HUES6 (cell line): ENCODE measurements around the gene CXXC5.

Experiments
- H3K27ac ChIP-seq: 2 replicates; pipeline ENCODE4 v1.7.0; 2013; ENCODE audit warnings: low read depth, mild to moderate bottlenecking, low read length, inconsistent platforms
- H3K27me3 ChIP-seq: 2 replicates; pipeline ENCODE4 v1.6.1; 2013; ENCODE audit warnings: low read length; ENCODE audit not compliant: control insufficient read depth, insufficient read depth
- H3K36me3 ChIP-seq: 2 replicates; pipeline ENCODE4 v1.6.1; 2013; ENCODE audit warnings: low read length; ENCODE audit not compliant: control insufficient read depth, insufficient read depth
- H3K4me1 ChIP-seq: 2 replicates; pipeline ENCODE4 v1.6.1; 2013; ENCODE audit warnings: low read length; ENCODE audit not compliant: control insufficient read depth, insufficient read depth
- H3K4me3 ChIP-seq: 2 replicates; pipeline ENCODE4 v1.5.1; 2013; ENCODE audit warnings: low read depth, low read length
- H3K9ac ChIP-seq: one replicate; pipeline ENCODE4 v1.6.1; 2013; ENCODE audit warnings: mild to moderate bottlenecking, low read length
- H3K9me3 ChIP-seq: 2 replicates; pipeline ENCODE4 v1.6.1; 2013; ENCODE audit warnings: low read depth, low read length; ENCODE audit not compliant: control insufficient read depth, insufficient read depth

CXXC5 gene

DNA sequence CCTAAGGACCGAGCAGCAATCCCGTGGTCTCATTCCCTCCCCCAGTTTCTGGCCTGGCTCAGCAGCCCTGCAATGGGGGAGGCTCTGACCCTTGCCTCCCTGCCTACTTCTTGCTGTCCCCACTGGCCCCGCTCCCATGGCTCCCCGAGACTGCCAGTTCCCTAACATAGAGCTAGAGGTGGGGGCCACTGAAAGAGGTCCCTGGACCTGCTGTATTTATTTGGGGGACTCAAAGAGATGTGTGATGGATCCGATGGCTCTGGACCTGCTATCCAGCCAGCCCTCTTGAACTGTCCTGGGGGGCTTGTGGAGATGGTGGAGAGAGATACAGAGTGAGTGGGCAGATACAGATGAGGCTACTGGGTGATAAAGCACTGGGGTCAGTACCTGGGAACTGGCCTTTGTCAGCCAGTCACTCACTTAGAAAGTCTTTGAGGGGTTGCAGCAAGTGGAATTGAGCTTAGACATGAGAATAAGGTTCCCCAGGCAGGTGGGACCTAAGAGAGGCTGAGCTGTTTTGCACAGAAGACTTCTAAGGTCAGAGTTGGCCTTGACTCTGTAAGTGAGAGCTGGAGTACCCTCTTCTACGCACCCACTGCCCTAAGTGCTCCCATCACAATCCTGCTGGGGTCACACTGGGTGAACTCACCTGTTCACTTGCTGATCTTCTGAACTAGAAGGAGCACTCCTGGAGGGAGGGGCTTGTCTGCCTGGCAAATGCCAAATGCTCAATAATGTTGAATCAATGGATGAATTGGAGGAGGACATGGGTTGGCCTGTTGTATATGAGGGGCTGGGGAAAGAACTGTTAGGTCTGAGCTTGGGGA, 42.9 kb downstream of the CXXC5 start:
- no peak overlapping the region for H3K27ac ChIP-seq
- H3K9ac ChIP-seq = peak overlapping the region; percentile 15

DNA sequence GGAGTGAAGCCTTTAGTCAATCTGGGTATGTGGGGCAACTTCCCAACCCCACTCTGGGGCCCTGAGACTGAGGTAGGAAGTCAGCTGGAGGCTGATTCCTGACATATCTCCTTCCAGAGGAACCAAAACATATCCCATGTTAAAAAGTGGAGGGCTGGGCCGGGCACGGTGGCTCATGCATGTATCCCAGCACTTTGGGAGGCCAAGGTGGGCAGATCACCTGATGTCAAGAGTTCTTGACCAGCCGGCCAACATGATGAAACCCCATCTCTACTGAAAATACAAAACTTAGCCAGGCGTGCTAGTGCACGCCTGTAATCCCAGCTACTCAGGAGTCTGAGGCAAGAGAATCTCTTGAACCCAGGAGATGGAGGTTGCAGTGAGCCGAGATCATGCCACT, 44.0 kb downstream of the CXXC5 start:
- no peak overlapping the region for H3K27ac ChIP-seq
- peaks cover 65% of the 10 kb centered on the region for H3K4me1 ChIP-seq
- H3K36me3 ChIP-seq = no peaks in the 10 kb centered on the region

More for the DNA sequence above, 42.9 kb downstream of the CXXC5 start:
- Histone ChIP-seq H3K27me3 (no peaks in the 10 kb centered on the region), H3K4me1 (peaks cover 65% of the 10 kb centered on the region), H3K4me3 (no peak overlapping the region), H3K36me3 (peaks cover 7% of the 10 kb centered on the region; the same call in 1 of the 2 replicates), H3K9me3 (no peaks in the 10 kb centered on the region)

DNA sequence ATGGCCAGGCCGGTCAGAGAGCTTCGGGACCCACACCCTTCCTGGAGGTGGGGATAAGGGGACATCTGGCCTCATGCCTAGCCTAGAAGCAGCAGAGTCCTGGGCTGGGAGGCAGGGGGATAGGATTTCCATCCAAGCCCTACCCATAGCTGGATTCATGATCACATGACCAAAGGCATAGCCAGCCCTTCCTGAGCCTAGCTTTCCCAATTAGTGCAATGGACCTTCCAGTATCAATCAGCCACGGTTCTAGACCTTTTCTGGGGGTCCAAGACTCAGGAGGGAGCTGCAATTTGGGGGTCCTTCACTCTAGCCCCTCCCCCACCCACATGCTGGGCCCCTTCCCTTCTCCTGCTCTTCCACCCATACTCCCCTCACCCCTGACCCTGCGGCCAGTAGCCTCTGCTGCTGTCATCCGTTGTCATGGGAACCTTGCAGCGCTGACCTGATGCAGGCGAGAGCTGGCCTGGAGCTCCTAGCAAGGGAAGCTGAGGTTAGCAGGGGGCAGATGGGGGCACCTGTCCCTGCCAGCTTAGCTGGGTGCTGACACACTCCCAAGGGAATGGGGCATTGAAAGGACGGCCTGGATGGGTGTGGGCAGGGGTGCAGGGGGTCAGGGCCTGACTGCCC, 44.6 kb downstream of the CXXC5 start:
- H3K9me3 ChIP-seq = no peaks in the 10 kb centered on the region
- H3K36me3 ChIP-seq = no peaks in the 10 kb centered on the region
- no peaks in the 10 kb centered on the region for H3K27me3 ChIP-seq
- no peak overlapping the region for H3K9ac ChIP-seq
- no peak overlapping the region for H3K4me3 ChIP-seq
- peaks cover 63% of the 10 kb centered on the region for H3K4me1 ChIP-seq
- no peak overlapping the region for H3K27ac ChIP-seq

More for the DNA sequence above, 44.0 kb downstream of the CXXC5 start:
- Histone ChIP-seq H3K9ac (no peak overlapping the region), H3K9me3 (no peaks in the 10 kb centered on the region), H3K4me3 (no peak overlapping the region), H3K27me3 (no peaks in the 10 kb centered on the region)

DNA sequence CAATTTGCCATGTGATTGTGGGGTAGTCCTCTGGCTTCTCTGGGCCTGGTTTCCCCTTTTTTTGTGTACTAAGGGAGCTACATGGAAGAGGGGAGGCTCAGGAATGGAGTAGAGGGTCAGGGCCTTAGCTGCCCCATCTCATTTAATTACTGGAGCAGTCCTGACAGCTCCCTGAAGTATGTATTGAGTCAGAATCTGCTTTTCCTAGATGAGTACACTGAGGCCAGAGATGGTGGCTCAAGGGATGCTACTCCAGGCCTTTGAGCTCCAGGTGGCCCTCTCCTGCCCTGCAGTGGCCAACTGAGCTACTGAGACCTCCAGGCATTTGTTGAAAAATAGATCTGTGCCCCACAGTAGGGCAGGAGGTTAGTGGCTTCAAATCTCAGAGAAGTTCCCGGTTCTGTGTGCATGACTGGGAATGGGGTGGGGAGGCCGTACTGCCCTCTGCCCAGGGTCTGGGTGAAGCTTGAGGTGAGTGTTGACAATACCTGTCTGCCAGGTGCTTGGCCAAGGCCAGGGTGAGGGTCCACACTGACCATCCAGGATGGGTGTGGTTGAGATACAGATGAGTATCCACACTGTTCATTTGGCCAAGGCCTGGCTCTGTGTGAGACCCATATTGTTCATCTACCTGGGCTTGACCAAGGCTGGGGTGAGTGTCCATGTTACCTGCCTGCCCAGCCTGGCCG, 45.7 kb downstream of the CXXC5 start:
- no peak overlapping the region for H3K27ac ChIP-seq
- H3K9me3 ChIP-seq = no peaks in the 10 kb centered on the region
- peaks cover 63% of the 10 kb centered on the region for H3K4me1 ChIP-seq
- H3K36me3 ChIP-seq = no peaks in the 10 kb centered on the region
- H3K27me3 ChIP-seq = no peaks in the 10 kb centered on the region
- no peak overlapping the region for H3K4me3 ChIP-seq
- no peak overlapping the region for H3K9ac ChIP-seq

DNA sequence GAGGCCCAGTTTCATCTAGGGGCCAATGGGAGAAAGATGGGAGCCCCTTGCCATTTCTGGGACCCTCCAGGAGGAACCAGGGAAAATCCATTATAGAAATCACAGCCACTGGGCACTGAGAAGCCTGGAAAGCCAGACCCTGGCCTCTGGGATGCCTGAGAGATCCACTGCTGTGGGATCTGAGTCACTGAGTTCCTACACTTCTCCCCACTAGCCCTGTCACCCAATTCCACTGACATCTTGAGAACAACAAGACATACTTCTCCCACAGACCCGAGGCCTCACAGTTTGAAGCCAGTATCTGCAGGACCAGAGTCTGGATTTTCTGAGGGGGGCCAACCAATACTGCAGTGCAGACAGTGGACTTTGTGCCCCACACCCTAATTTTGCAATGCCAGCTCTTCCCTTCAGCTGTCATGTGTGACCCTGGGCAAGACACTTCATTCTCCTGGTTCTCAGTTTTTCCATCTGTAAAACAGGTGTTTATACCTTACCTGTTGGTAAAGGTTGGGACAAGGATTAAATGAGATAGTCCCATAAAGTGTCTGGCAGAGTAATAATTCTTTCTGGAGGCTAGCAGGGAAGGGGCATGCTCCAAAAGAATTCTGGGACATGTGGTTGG, 46.5 kb downstream of the CXXC5 start:
- no peaks in the 10 kb centered on the region for H3K27me3 ChIP-seq
- peaks cover 62% of the 10 kb centered on the region for H3K4me1 ChIP-seq
- no peaks in the 10 kb centered on the region for H3K9me3 ChIP-seq
- no peaks in the 10 kb centered on the region for H3K36me3 ChIP-seq
- H3K4me3 ChIP-seq = no peak overlapping the region
- no peak overlapping the region for H3K9ac ChIP-seq
- no peak overlapping the region for H3K27ac ChIP-seq

DNA sequence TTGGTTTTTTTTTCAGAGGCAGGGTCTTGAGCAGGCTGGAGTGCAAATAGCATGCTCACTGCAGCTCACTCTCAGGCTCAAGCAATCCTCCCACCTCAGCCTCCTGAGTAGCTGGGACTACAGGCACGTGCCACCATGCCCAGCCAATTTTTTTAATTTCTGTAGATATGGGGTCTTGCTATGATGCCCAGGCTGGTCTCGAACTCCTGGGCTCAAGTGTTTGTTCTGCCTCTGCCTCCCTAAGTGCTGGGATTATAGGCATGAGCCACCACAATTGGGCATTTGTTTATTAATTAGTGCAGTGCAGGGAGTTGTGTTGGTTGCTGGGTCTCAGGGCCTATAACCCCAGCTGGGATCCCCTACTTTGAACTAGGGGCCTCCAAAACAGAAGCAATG, 47.0 kb downstream of the CXXC5 start:
- H3K4me3 ChIP-seq = no peak overlapping the region
- H3K27ac ChIP-seq = no peak overlapping the region
- no peaks in the 10 kb centered on the region for H3K9me3 ChIP-seq
- no peaks in the 10 kb centered on the region for H3K27me3 ChIP-seq
- no peaks in the 10 kb centered on the region for H3K36me3 ChIP-seq
- no peak overlapping the region for H3K9ac ChIP-seq
- peaks cover 57% of the 10 kb centered on the region for H3K4me1 ChIP-seq

DNA sequence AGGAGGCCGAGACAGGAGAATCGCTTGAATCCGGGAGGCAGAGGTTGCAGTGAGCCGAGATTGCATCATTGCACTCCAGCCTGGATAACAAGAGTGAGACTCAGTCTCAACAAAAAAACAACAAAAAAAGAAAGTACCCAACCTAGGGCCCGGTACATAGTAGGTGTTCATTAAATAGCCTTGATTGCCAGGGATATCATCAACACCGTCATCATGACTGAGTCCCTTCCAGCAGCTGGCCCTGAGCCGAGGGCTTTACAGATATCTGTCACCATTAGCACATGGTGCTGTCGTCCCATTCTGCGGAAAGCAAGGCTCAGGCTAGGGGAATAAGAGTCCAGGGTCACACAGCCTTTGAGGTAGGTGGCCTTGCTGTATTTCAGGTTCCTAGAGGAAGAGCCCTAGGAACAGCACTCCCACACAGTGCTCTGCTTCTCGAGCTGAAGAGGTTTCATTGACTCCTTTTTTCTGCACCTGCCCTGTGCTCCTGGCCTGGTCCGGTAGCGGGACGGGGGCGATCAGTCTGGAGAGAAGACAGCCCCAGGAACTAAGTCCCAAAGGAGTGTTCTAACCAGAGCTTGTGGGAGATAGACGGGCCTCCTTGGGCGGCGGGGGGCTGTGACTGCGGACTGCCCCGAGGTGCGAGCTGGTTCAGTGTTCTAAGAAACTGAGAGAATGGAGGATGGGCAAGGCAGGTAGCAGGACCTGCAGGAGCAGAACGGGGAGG, 48.2 kb downstream of the CXXC5 start:
- Histone ChIP-seq H3K9me3 (no peaks in the 10 kb centered on the region), H3K9ac (peak overlapping the region; percentile 68), H3K36me3 (no peaks in the 10 kb centered on the region), H3K4me3 (peak overlapping the region; percentile 52), H3K27ac (peak overlapping the region; percentile 94; the same call in 1 of the 2 replicates), H3K4me1 (peaks cover 56% of the 10 kb centered on the region), H3K27me3 (no peaks in the 10 kb centered on the region)

DNA sequence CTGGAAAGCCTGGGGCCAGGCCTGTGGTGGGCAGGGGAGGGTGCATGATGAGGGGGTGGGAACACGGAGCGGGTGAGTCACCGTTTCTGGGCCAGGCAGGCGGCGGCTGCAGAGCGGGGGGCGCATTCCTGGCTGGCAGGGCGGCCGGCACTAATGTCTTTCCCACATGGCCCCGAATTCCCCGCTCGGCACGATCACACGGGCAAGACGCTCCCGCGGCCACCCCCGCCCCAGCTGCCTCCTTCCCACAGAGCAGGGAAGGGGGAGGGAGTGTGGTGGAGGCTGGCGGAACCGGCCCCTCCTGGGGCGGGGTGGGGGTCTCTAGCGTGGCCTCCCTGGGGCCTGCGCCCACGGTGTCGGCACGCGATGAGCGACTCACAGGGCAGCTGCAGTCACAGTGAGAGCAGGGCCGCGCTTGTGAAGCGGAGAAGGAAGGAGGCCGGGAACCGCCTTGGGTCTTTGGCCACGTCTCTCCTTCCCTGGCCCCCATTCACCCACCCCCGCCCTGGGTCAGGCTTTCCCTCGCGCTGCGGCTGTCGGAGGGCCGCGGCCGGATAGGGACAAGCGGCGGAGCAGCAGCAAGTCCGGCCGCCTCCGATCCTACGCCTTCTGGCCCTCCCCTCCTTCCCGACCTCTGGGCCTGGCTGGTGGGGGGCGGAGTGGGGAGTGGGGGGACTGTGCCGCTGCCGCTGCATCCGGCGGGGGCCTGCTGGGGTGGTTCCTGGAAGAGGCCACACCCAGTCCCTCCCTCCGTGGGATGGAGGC, 48.9 kb downstream of the CXXC5 start:
- Histone ChIP-seq H3K27ac (peak overlapping the region; percentile 94), H3K4me1 (peaks cover 59% of the 10 kb centered on the region), H3K9ac (peak overlapping the region; percentile 90), H3K9me3 (no peaks in the 10 kb centered on the region), H3K36me3 (no peaks in the 10 kb centered on the region), H3K27me3 (no peaks in the 10 kb centered on the region), H3K4me3 (peak overlapping the region; percentile 52)

DNA sequence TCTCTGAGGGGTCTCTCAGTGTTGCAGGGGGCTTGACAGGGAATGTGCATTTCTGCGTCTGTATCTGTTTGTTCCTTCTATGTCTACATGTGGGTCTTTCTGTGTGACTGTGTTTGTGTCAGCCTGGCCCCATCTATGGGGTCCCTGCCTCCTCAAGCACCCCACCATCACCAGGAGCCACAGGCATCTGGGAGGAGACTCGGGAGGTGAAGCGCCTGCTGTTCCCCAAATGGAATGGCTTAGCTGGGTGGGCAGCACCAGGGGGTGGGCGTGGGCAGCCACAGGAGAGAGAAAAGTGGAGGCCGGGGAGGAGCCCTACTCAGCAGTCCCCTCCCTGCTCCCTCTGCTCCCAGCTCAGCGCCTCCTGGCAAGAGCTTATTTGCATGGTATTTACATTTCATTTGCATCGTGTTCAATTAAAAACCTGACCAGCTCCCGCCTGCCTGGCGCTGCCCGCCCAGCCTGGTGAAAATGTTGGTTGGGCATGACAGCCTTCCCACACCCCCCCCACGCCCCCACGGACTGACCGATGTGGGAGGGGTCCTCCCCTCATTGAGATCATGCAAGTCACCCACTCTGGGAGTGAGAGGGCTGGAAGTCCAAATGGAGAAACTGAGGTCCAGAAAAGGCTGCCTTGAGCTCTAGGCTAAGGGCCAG, 50.5 kb downstream of the CXXC5 start:
- Histone ChIP-seq H3K9me3 (no peaks in the 10 kb centered on the region), H3K4me3 (peak overlapping the region; percentile 52; the same call in 1 of the 2 replicates), H3K27ac (peak overlapping the region; percentile 94; the same call in 1 of the 2 replicates), H3K4me1 (peaks cover 52% of the 10 kb centered on the region), H3K9ac (peak overlapping the region; percentile 90), H3K36me3 (no peaks in the 10 kb centered on the region), H3K27me3 (no peaks in the 10 kb centered on the region)
